NCI-H2107 treated with DMSO at 0.1 percent for 48 hours (cell line): Measurements from ENCODE around the gene MAP2K1.
A peak's percentile ranks its signal among the peaks of the same experiment; 100 is the strongest.
"Not testable (repeated sequence)": the region's sequence is repeated elsewhere in the genome, so short reads cannot be mapped to it uniquely, and the experiment has no call there.

Experiments used
- DNase-seq: peaks from one replicate; lab custom pipeline; 2025; ENCODE audit not compliant: unreplicated experiment; lab: John Stamatoyannopoulos, UW

Gene MAP2K1

GRCh38 chr15:66393037-66393436, 6.3 kb downstream of the MAP2K1 start:
- not testable (repeated sequence) for DNase-seq

GRCh38 chr15:66394472-66394871, 7.8 kb downstream of the MAP2K1 start:
- DNase-seq = no peak

- no peak for DNase-seq
Measured at GRCh38 chr15:66394915-66395314, 8.2 kb downstream of the MAP2K1 start.

- no peak for DNase-seq
Measured at GRCh38 chr15:66399276-66399675, 12.6 kb downstream of the MAP2K1 start.

GRCh38 chr15:66400351-66400774, 13.7 kb downstream of the MAP2K1 start:
- peak; percentile 13 for DNase-seq

GRCh38 chr15:66401130-66402021, 14.7 kb downstream of the MAP2K1 start:
- DNase-seq = no peak

GRCh38 chr15:66402761-66403284, 16.1 kb downstream of the MAP2K1 start:
- no peak for DNase-seq

GRCh38 chr15:66403323-66403722, 16.6 kb downstream of the MAP2K1 start:
- DNase-seq = no peak

GRCh38 chr15:66404122-66404521, 17.4 kb downstream of the MAP2K1 start:
- DNase-seq = no peak

- peak; percentile 61 for DNase-seq
Measured at GRCh38 chr15:66404532-66404931, 17.8 kb downstream of the MAP2K1 start.

- DNase-seq = no peak
Measured at GRCh38 chr15:66405007-66405406, 18.3 kb downstream of the MAP2K1 start.

- no peak for DNase-seq
Measured at GRCh38 chr15:66405615-66406014, 18.9 kb downstream of the MAP2K1 start.

GRCh38 chr15:66408254-66408653, 21.5 kb downstream of the MAP2K1 start:
- no peak for DNase-seq

- DNase-seq = no peak
Measured at GRCh38 chr15:66408675-66409282, 22.1 kb downstream of the MAP2K1 start.

- DNase-seq = peak; percentile 44
Measured at GRCh38 chr15:66409565-66410108, 22.9 kb downstream of the MAP2K1 start.

- DNase-seq = no peak
Measured at GRCh38 chr15:66411190-66411589, 24.5 kb downstream of the MAP2K1 start.

GRCh38 chr15:66412220-66412619, 25.5 kb downstream of the MAP2K1 start:
- no peak for DNase-seq

- DNase-seq = no peak
Measured at GRCh38 chr15:66413579-66413978, 26.9 kb downstream of the MAP2K1 start.

- DNase-seq = no peak
Measured at GRCh38 chr15:66415360-66415759, 28.6 kb downstream of the MAP2K1 start.

- no peak for DNase-seq
Measured at GRCh38 chr15:66417736-66418135, 31.0 kb downstream of the MAP2K1 start.

GRCh38 chr15:66419471-66419870, 32.8 kb downstream of the MAP2K1 start:
- no peak for DNase-seq

GRCh38 chr15:66422347-66422746, 35.6 kb downstream of the MAP2K1 start:
- DNase-seq = no peak
